Mesothelial cell of epicardium (in vitro differentiated cells): Measurements from ENCODE around the gene FMNL2. TPM values are rescaled to one million over a fixed set of nuclear protein-coding genes. Genes with fewer than 3 reads are reported as not detected.
A peak's percentile ranks its signal among the peaks of the same experiment; 100 is the strongest.

Experiments used
- DNase-seq, 2 experiments: peaks; one replicate each; pipeline ENCODE4 v3.0.0; 2021; ENCODE audit warnings: low spot score in 2 of 2; ENCODE audit not compliant: unreplicated experiment in 2 of 2
- H3K27ac Mint-ChIP-seq: 2 replicates; pipeline ENCODE4 v1.8.0; 2021; ENCODE audit warnings: mixed read lengths
- H3K27me3 Mint-ChIP-seq: 2 replicates; pipeline ENCODE4 v1.8.0; 2021; ENCODE audit warnings: low read depth, mixed read lengths
- H3K36me3 Mint-ChIP-seq: 2 replicates; pipeline ENCODE4 v1.8.0; 2021; ENCODE audit warnings: mixed read lengths
- H3K4me1 Mint-ChIP-seq: 2 replicates; pipeline ENCODE4 v1.8.0; 2021; ENCODE audit warnings: mixed read lengths
- H3K4me3 Mint-ChIP-seq: 2 replicates; pipeline ENCODE4 v1.8.0; 2021; ENCODE audit warnings: mild to moderate bottlenecking, moderate library complexity, mixed read lengths
- H3K9me3 Mint-ChIP-seq: 2 replicates; pipeline ENCODE4 v1.8.0; 2021; ENCODE audit warnings: mixed read lengths
- CTCF ChIP-seq: fragments of 200-600 bp; sonication (generic); IDR thresholded peaks from one replicate; pipeline ENCODE4 v1.5.0; 2021; ENCODE audit warnings: antibody characterized with exemption; ENCODE audit not compliant: unreplicated experiment
- total RNA-seq: library from RNA; stranded (reverse); gene quantifications from 3 replicates; pipeline ENCODE4 v1.2.1, GENCODE V29; 2021

FMNL2 gene
- total RNA-seq, 1 donor from 2014 or later, result 52.6 TPM

GRCh38 chr2:152632736-152633135, 297.8 kb downstream of the FMNL2 start:
- Mint-ChIP-seq H3K4me1 (no peaks in the 10 kb centered on the region), H3K27me3 (no peaks in the 10 kb centered on the region), H3K36me3 (peaks cover 21% of the 10 kb centered on the region), H3K9me3 (no peaks in the 10 kb centered on the region), H3K4me3 (no peak overlapping the region), H3K27ac (no peak overlapping the region)
- no peak for DNase-seq
- no peak for TF ChIP-seq CTCF

- Mint-ChIP-seq H3K9me3 (no peaks in the 10 kb centered on the region), H3K27me3 (no peaks in the 10 kb centered on the region), H3K36me3 (peaks cover 27% of the 10 kb centered on the region), H3K4me3 (no peak overlapping the region), H3K4me1 (no peaks in the 10 kb centered on the region), H3K27ac (no peak overlapping the region)
- peak; percentile 96 for TF ChIP-seq CTCF
- peak; percentile 43 to 73 for DNase-seq
These were observed 300.8 kb downstream of the FMNL2 start for GRCh38 chr2:152635635-152636298.

- H3K9me3 Mint-ChIP-seq, result no peaks in the 10 kb centered on the region
- H3K4me3 Mint-ChIP-seq, result no peak overlapping the region
- H3K4me1 Mint-ChIP-seq, result no peaks in the 10 kb centered on the region
- no peak for TF ChIP-seq CTCF
- H3K27me3 Mint-ChIP-seq, result no peaks in the 10 kb centered on the region
- H3K27ac Mint-ChIP-seq, result no peak overlapping the region
- peaks cover 33% of the 10 kb centered on the region for H3K36me3 Mint-ChIP-seq
- no peak for DNase-seq
These were observed 302.3 kb downstream of the FMNL2 start for GRCh38 chr2:152637251-152637650.

GRCh38 chr2:152638056-152638455, 303.1 kb downstream of the FMNL2 start:
- no peaks in the 10 kb centered on the region for H3K27me3 Mint-ChIP-seq

DNA sequence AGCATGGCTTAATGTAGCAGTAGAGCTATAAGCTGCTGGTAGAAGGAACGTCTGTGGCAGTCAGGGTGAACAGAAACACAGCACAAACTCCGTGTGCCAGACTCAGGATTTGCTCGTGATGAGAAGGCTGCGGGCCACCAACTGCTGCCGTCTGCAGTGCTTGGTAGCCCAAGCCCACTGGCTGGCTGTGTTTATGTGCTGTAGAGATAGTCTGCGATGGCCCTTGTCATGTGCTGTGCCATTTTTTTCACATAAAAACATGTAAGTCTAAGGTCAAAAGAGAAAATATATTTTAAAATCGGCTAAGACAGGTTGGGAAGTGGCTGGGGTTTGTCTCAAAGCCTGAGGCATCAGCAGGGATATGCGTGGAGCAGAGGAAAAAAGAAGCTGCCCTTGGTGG, 303.6 kb downstream of the FMNL2 start:
- Mint-ChIP-seq H3K4me1 (no peaks in the 10 kb centered on the region), H3K4me3 (no peak overlapping the region), H3K27ac (no peak overlapping the region), H3K36me3 (peaks cover 36% of the 10 kb centered on the region), H3K9me3 (no peaks in the 10 kb centered on the region), H3K27me3 (no peaks in the 10 kb centered on the region)
- DNase-seq, result no peak
- TF ChIP-seq CTCF, result no peak

More at GRCh38 chr2:152638056-152638455, 303.1 kb downstream of the FMNL2 start:
- Mint-ChIP-seq H3K27ac (no peak overlapping the region), H3K4me1 (no peaks in the 10 kb centered on the region), H3K4me3 (no peak overlapping the region), H3K9me3 (no peaks in the 10 kb centered on the region), H3K36me3 (peaks cover 32% of the 10 kb centered on the region)
- no peak for TF ChIP-seq CTCF
- DNase-seq, result no peak
